Hepatocyte (in vitro differentiated cells): ENCODE data around the gene TTLL9.
"Not testable (repeated sequence)": the region's sequence is repeated elsewhere in the genome, so short reads cannot be mapped to it uniquely, and the experiment has no call there.

Source experiments
- EZH2phosphoT487 ChIP-seq: fragments of 200-600 bp; sonication (generic); IDR thresholded peaks from one replicate; pipeline ENCODE4 v1.6.1; 2018; ENCODE audit warnings: antibody characterized with exemption, mild to moderate bottlenecking, low read depth, moderate library complexity; ENCODE audit not compliant: unreplicated experiment, severe bottlenecking
- TF ChIP-seq, protein P1 (sequence below): fragments of 200-600 bp; sonication (generic); IDR thresholded peaks from 2 replicates; pipeline ENCODE4 v1.5.1; 2016; ENCODE audit warnings: antibody characterized with exemption, mild to moderate bottlenecking; ENCODE audit not compliant: poor library complexity

DNA sequence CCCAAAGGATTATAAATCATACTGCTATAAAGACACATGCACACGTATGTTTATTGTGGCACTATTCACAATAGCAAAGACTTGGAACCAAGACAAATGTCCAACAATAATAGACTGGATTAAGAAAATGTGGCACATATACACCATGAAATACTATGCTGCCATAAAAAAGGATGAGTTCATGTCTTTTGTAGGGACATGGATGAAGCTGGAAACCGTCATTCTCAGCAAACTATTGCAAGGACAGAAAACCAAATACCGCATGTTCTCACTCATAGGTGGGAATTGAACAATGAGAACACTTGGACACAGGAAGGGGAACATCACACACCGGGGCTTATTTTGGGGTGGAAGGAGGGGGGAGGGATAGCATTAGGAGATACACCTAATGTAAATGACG, 51.0 kb downstream of the TTLL9 start:
- TF ChIP-seq, protein P1, sequence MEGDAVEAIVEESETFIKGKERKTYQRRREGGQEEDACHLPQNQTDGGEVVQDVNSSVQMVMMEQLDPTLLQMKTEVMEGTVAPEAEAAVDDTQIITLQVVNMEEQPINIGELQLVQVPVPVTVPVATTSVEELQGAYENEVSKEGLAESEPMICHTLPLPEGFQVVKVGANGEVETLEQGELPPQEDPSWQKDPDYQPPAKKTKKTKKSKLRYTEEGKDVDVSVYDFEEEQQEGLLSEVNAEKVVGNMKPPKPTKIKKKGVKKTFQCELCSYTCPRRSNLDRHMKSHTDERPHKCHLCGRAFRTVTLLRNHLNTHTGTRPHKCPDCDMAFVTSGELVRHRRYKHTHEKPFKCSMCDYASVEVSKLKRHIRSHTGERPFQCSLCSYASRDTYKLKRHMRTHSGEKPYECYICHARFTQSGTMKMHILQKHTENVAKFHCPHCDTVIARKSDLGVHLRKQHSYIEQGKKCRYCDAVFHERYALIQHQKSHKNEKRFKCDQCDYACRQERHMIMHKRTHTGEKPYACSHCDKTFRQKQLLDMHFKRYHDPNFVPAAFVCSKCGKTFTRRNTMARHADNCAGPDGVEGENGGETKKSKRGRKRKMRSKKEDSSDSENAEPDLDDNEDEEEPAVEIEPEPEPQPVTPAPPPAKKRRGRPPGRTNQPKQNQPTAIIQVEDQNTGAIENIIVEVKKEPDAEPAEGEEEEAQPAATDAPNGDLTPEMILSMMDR: not testable (repeated sequence)
- not testable (repeated sequence) for TF ChIP-seq EZH2phosphoT487
